Cardiac muscle cell (in vitro differentiated cells and primary cell): Measurements from ENCODE around the gene AVPR2. TPM values are rescaled to one million over a fixed set of nuclear protein-coding genes. Genes with fewer than 3 reads are reported as not detected.

ENCODE experiments used
- DNase-seq, 2 donors: peaks; one replicate each; pipeline versions ENCODE4 v3.0.0 to v3.0.0-alpha.2; 2010 to 2017; ENCODE audit warnings: low read depth in 1 of 2, low spot score in 1 of 2
- H3K27ac ChIP-seq: fragments of 200-600 bp; sonication (generic); 2 replicates; pipeline ENCODE4 v1.5.1; 2016
- H3K27me3 ChIP-seq: fragments of 200-600 bp; sonication (generic); 2 replicates; pipeline ENCODE4 v1.6.0; 2016; ENCODE audit warnings: control low read depth
- H3K36me3 ChIP-seq: fragments of 200-600 bp; sonication (generic); 2 replicates; pipeline ENCODE4 v1.5.1; 2016; ENCODE audit warnings: control low read depth
- H3K4me1 ChIP-seq: fragments of 200-600 bp; sonication (generic); 2 replicates; pipeline ENCODE4 v1.8.1; 2017; ENCODE audit warnings: low read depth, mild to moderate bottlenecking, mixed run types
- H3K4me3 ChIP-seq: fragments of 200-600 bp; sonication (generic); 2 replicates; pipeline ENCODE4 v1.5.1; 2016; ENCODE audit warnings: mild to moderate bottlenecking
- H3K9me3 ChIP-seq: fragments of 200-600 bp; sonication (generic); 2 replicates; pipeline ENCODE4 v1.5.1; 2017; ENCODE audit warnings: low read depth, mild to moderate bottlenecking, control low read depth
- CTCF ChIP-seq: IDR thresholded peaks from 2 replicates; pipeline ENCODE4 v1.5.1; 2012; ENCODE audit warnings: low read depth, mild to moderate bottlenecking, low read length
- polyA plus RNA-seq: library from polyadenylated mRNA; unstranded; fragments of >200 nt; fragmentation: Nextera tagmentation; extraction: Ambion mirVana; gene quantifications from 2 replicates; pipeline ENCODE4 v1.2.1, GENCODE V29; 2016
- total RNA-seq: library from RNA; depleted of rRNA; stranded (reverse); fragments of >200 nt; gene quantifications from 2 replicates; pipeline ENCODE4 v1.2.3, GENCODE V29; 2016

Gene AVPR2
- total and polyA plus RNA-seq, 2 experiments from 2014 or later = 0.11 TPM; not detected in 1

DNA sequence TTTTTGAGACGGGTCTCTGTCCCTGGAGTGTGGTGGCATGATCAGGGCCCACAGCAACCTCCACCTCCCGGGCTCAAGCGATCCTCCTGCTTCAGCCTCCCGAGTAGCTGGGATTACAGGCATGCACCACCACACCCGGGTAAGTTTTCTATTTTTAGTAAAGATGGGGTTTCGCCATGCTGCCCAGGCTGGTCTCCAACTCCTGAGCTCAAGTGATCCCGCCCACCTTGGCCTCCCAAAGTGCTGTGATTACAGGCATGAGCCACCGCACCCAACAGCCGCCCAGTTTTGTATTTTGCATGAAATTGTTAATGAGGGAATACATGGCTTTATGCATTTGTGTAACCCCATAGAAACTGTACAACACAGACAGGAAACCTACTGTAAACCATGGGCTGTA lies 24.4 kb downstream of the AVPR2 start:
- DNase-seq = no peak
- TF ChIP-seq CTCF = no peak
- no peaks in the 10 kb centered on the region for H3K36me3 ChIP-seq
- H3K4me3 ChIP-seq = no peak overlapping the region
- H3K9me3 ChIP-seq = no peaks in the 10 kb centered on the region
- H3K27ac ChIP-seq = peak overlapping the region; percentile 60
- H3K4me1 ChIP-seq = peaks cover 11% of the 10 kb centered on the region
- no peaks in the 10 kb centered on the region for H3K27me3 ChIP-seq

- H3K27ac ChIP-seq = peak overlapping the region; percentile 34
- H3K4me3 ChIP-seq = no peak overlapping the region
- no peaks in the 10 kb centered on the region for H3K9me3 ChIP-seq
- H3K36me3 ChIP-seq = no peaks in the 10 kb centered on the region
- peaks cover 11% of the 10 kb centered on the region for H3K4me1 ChIP-seq
- TF ChIP-seq CTCF = no peak
- H3K27me3 ChIP-seq = no peaks in the 10 kb centered on the region
- DNase-seq = no peak
These were observed 25.1 kb downstream of the AVPR2 start for GRCh38 chrX:153929576-153929975.

DNA sequence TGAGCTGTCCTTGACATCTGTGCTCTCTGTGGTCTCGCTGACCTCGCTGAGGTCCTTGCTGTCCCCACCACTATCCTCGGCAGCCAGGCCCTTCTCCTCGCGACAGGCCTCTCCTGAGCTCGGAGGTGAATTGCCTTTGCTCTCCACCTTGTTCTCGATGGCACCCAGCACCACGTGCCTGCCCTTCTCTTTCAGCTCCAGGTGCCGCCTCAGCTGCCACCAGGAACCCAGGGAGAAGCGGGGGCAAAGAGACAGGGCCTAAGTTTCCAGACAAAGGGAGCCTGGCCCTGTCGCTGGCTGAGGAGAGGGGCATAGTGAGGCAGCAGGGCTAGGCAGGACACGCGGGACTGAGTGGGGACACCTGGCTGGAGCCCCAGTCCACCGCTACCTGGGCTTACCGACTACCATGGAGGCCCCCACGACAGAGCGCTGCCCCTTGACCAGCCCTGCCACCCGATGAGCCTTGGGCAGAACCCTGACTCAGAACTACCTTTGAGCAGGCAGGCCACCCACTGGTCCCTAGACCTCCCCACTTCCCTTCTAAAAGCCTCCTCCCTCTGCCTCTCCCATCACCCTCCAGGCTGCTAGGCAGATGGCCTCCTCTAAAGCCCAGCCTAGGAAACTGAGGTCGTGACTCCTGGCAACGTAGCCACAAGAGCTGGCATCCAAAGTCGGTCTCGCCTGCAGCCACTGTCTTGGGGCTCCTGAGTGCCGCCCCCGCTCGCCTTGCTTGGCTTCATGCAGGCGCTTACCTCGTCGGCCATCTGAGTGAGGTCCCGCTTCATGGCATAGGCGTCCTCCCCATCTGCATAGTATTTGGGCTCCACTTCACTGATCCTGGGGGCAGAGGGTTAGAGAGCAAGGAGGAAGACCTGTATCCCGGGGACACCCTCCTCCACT lies 25.8 kb downstream of the AVPR2 start:
- no peaks in the 10 kb centered on the region for H3K9me3 ChIP-seq
- no peak for TF ChIP-seq CTCF

GRCh38 chrX:153931151-153931550 lies 26.7 kb downstream of the AVPR2 start:
- no peaks in the 10 kb centered on the region for H3K9me3 ChIP-seq
- no peak overlapping the region for H3K27ac ChIP-seq
- no peak for DNase-seq
- no peaks in the 10 kb centered on the region for H3K36me3 ChIP-seq
- H3K4me1 ChIP-seq = peaks cover 8% of the 10 kb centered on the region
- H3K4me3 ChIP-seq = no peak overlapping the region
- no peaks in the 10 kb centered on the region for H3K27me3 ChIP-seq
- no peak for TF ChIP-seq CTCF

More for the DNA sequence above, 25.8 kb downstream of the AVPR2 start:
- peaks cover 11% of the 10 kb centered on the region for H3K4me1 ChIP-seq
- no peak for DNase-seq
- H3K4me3 ChIP-seq = no peak overlapping the region
- no peak overlapping the region for H3K27ac ChIP-seq
- H3K27me3 ChIP-seq = no peaks in the 10 kb centered on the region
- no peaks in the 10 kb centered on the region for H3K36me3 ChIP-seq

GRCh38 chrX:153931748-153932147 lies 27.3 kb downstream of the AVPR2 start:
- Histone ChIP-seq H3K4me1 (peaks cover 3% of the 10 kb centered on the region), H3K9me3 (no peaks in the 10 kb centered on the region)

More at GRCh38 chrX:153931748-153932147, 27.3 kb downstream of the AVPR2 start:
- no peaks in the 10 kb centered on the region for H3K36me3 ChIP-seq
- no peak for DNase-seq
- no peak overlapping the region for H3K4me3 ChIP-seq
- no peak for TF ChIP-seq CTCF
- no peak overlapping the region for H3K27ac ChIP-seq
- no peaks in the 10 kb centered on the region for H3K27me3 ChIP-seq
